Type B pancreatic cell (in vitro differentiated cells): ENCODE measurements around the gene EYS. TPM values are rescaled to one million over a fixed set of nuclear protein-coding genes. Genes with fewer than 3 reads are reported as not detected.

Experiments
- DNase-seq: peaks from one replicate; pipeline ENCODE4 v3.0.0; 2021; ENCODE audit warnings: mixed read lengths; ENCODE audit not compliant: unreplicated experiment; ENCODE audit errors: extremely low spot score
- H3K27ac Mint-ChIP-seq: 2 replicates; pipeline ENCODE4 v1.8.0; 2021; ENCODE audit warnings: mild to moderate bottlenecking, mixed read lengths
- H3K27me3 Mint-ChIP-seq: 2 replicates; pipeline ENCODE4 v1.8.0; 2021; ENCODE audit warnings: mixed read lengths
- H3K36me3 Mint-ChIP-seq: 2 replicates; pipeline ENCODE4 v1.8.0; 2021; ENCODE audit warnings: mixed read lengths
- H3K4me1 Mint-ChIP-seq: one replicate; pipeline ENCODE4 v1.8.0; 2021; ENCODE audit warnings: mixed read lengths; ENCODE audit not compliant: unreplicated experiment
- H3K4me3 Mint-ChIP-seq: 2 replicates; pipeline ENCODE4 v1.8.0; 2021; ENCODE audit warnings: mild to moderate bottlenecking, mixed read lengths
- H3K9me3 Mint-ChIP-seq: 2 replicates; pipeline ENCODE4 v1.8.0; 2021; ENCODE audit warnings: mixed read lengths
- total RNA-seq: library from RNA; stranded (reverse); gene quantifications from 2 replicates; pipeline ENCODE4 v1.2.1, GENCODE V29; 2021; ENCODE audit warnings: low replicate concordance
- TF ChIP-seq, protein P1 (sequence below): fragments of 200-600 bp; sonication (generic); conservative IDR thresholded peaks from 2 replicates; pipeline ENCODE4 v1.5.0; 2021; ENCODE audit warnings: antibody characterized with exemption, mild to moderate bottlenecking

The EYS gene
- total RNA-seq, 1 donor from 2014 or later, result 1.5 TPM

DNA sequence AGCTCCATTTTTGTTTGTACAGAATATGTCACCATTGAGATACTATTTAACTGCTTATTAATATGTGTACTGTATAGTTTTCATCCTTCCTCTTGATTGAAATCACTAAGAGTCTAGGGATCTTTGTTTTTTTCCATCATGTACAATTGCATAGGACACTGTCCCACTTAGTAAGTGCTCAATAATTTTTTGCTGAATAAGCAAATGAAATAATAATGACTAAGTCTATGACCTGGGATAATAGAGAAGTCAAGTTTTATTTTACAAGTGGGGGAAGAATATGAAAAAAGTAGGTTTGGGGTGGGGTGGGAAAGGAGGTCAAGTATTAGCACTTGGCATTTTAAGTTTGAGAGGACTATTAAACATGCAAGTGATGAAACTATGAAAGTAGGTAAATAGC, 4.5 kb upstream of the EYS start:
- Mint-ChIP-seq H3K9me3 (no peaks in the 10 kb centered on the region), H3K4me1 (no peaks in the 10 kb centered on the region), H3K27ac (no peak overlapping the region), H3K4me3 (no peak overlapping the region), H3K27me3 (no peaks in the 10 kb centered on the region), H3K36me3 (no peaks in the 10 kb centered on the region)
- no peak for DNase-seq
- TF ChIP-seq, protein P1, sequence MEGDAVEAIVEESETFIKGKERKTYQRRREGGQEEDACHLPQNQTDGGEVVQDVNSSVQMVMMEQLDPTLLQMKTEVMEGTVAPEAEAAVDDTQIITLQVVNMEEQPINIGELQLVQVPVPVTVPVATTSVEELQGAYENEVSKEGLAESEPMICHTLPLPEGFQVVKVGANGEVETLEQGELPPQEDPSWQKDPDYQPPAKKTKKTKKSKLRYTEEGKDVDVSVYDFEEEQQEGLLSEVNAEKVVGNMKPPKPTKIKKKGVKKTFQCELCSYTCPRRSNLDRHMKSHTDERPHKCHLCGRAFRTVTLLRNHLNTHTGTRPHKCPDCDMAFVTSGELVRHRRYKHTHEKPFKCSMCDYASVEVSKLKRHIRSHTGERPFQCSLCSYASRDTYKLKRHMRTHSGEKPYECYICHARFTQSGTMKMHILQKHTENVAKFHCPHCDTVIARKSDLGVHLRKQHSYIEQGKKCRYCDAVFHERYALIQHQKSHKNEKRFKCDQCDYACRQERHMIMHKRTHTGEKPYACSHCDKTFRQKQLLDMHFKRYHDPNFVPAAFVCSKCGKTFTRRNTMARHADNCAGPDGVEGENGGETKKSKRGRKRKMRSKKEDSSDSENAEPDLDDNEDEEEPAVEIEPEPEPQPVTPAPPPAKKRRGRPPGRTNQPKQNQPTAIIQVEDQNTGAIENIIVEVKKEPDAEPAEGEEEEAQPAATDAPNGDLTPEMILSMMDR, result no peak

GRCh38 chr6:65709099-65709830, 2.2 kb upstream of the EYS start:
- TF ChIP-seq, protein P1, result no peak
- no peak overlapping the region for H3K27ac Mint-ChIP-seq
- no peaks in the 10 kb centered on the region for H3K36me3 Mint-ChIP-seq
- no peak for DNase-seq
- no peak overlapping the region for H3K4me3 Mint-ChIP-seq
- no peaks in the 10 kb centered on the region for H3K4me1 Mint-ChIP-seq
- no peaks in the 10 kb centered on the region for H3K9me3 Mint-ChIP-seq
- no peaks in the 10 kb centered on the region for H3K27me3 Mint-ChIP-seq

DNA sequence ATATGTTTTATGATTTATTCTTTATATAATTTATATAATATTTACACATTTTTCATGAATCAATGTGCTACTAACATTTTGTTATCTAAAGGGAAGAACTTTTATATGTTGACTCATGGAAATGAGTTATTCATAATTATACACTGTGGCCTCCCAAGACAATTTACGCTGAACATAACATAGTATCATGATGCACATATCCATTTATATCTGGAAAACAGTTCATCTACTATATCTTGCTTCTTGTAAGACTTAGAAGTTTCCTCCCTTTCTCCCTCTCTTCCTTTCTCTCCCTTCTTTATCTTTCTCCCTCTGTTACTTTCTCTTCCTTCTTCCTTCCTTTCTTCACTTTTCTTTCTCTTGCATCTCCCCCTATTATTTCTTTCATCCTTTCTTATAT, 1.1 kb upstream of the EYS start:
- DNase-seq, result no peak
- Mint-ChIP-seq H3K27me3 (no peaks in the 10 kb centered on the region), H3K4me1 (no peaks in the 10 kb centered on the region), H3K27ac (no peak overlapping the region), H3K9me3 (no peaks in the 10 kb centered on the region), H3K36me3 (no peaks in the 10 kb centered on the region), H3K4me3 (no peak overlapping the region)
- TF ChIP-seq, protein P1, result no peak

DNA sequence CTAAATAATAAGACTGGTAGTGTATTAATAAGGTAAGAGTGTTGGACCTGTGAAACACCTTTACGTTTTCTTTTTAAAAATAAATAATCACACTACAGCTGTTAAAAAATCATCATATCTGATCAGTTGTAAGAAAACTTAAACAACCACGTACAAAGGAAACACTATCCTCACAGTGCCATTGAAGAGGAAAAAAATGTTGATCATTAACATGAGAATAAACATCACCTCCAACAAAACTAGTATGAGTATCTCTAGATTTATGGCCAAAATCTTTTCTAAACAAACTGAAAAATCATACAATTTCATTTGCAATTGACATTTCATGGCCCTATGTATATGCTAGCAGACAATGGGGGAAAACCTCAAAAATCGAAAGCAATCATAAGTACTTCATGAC, 590 bp downstream of the EYS start:
- no peaks in the 10 kb centered on the region for H3K36me3 Mint-ChIP-seq
- H3K27me3 Mint-ChIP-seq, result no peaks in the 10 kb centered on the region
- H3K4me3 Mint-ChIP-seq, result no peak overlapping the region

DNA sequence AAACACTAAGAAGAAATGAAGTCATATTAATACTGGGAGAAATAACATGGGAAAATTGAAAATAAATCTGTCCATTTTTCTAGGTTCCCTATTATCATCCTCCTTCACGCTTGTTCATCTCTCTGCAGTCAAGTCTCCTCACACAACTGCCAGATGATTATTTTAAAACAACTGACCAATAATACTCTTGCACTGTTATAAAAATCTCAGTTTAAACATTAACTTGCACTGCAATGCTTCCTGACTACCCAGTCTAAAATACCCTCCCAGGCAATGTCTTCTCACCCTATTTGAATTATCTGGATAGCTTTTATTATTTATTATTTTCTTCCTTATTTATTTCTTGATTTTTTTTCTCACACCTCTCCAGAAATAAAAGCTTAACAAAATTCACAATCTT, 5.7 kb downstream of the EYS start:
- H3K27ac Mint-ChIP-seq, result no peak overlapping the region
- H3K36me3 Mint-ChIP-seq, result no peaks in the 10 kb centered on the region
- H3K9me3 Mint-ChIP-seq, result no peaks in the 10 kb centered on the region
- TF ChIP-seq, protein P1, result no peak
- no peak for DNase-seq
- H3K27me3 Mint-ChIP-seq, result no peaks in the 10 kb centered on the region
- H3K4me1 Mint-ChIP-seq, result no peaks in the 10 kb centered on the region
- no peak overlapping the region for H3K4me3 Mint-ChIP-seq

More for the DNA sequence above, 590 bp downstream of the EYS start:
- Mint-ChIP-seq H3K27ac (no peak overlapping the region), H3K4me1 (no peaks in the 10 kb centered on the region), H3K9me3 (no peaks in the 10 kb centered on the region)
- TF ChIP-seq, protein P1, result no peak
- no peak for DNase-seq
